GM06990 (cell line): ENCODE data around the gene HMGCL.

Source experiments
- DNase-seq: peaks from one replicate; pipeline ENCODE4 v3.0.0-alpha.2; 2011; ENCODE audit not compliant: insufficient read length; ENCODE audit errors: extremely low read depth
- H3K27me3 ChIP-seq: replicated peaks from 2 replicates; pipeline ENCODE4 v1.6.0; 2011; ENCODE audit warnings: low read length; ENCODE audit not compliant: control insufficient read depth, insufficient read depth
- H3K36me3 ChIP-seq: 2 replicates; pipeline ENCODE4 v1.5.1; 2011; ENCODE audit warnings: low read length; ENCODE audit not compliant: control insufficient read depth, insufficient read depth
- H3K4me3 ChIP-seq: replicated peaks from 2 replicates; pipeline ENCODE4 v1.5.1; 2011; ENCODE audit warnings: low read depth, mild to moderate bottlenecking, control low read depth, low read length
- CTCF ChIP-seq: IDR thresholded peaks from 2 replicates; pipeline ENCODE4 v1.5.1; 2011; ENCODE audit warnings: low read length, control low read depth, mild to moderate bottlenecking, inconsistent platforms; ENCODE audit not compliant: insufficient read depth, poor library complexity, severe bottlenecking

HMGCL gene

GRCh38 chr1:23825076-23825761, at the start of gene HMGCL:
Gene HMGCL, minus strand, starts transcription at chr1:23825429. Its CDS starts 14 bp downstream, at chr1:23825415.
- no peak for TF ChIP-seq CTCF
- Histone ChIP-seq H3K4me3 (peak within 1 kb of the TSS; percentile 96), H3K27me3 (no peaks in the 10 kb centered on the region), H3K36me3 (no peaks in the 10 kb centered on the region)
- DNase-seq = peak; percentile 91

GRCh38 chr1:23872421-23872820, 47.2 kb upstream of the HMGCL start:
- Histone ChIP-seq H3K27me3 (no peaks in the 10 kb centered on the region), H3K4me3 (no peak overlapping the region), H3K36me3 (peaks cover 15% of the 10 kb centered on the region)
- DNase-seq = no peak
- no peak for TF ChIP-seq CTCF

GRCh38 chr1:23869051-23869450, 43.8 kb upstream of the HMGCL start:
- H3K36me3 ChIP-seq = peaks cover 7% of the 10 kb centered on the region
- no peak for DNase-seq
- no peak for TF ChIP-seq CTCF
- peak overlapping the region; percentile 90 for H3K4me3 ChIP-seq
- H3K27me3 ChIP-seq = no peaks in the 10 kb centered on the region

- no peak for TF ChIP-seq CTCF
- H3K36me3 ChIP-seq = peaks cover 5% of the 10 kb centered on the region
- H3K4me3 ChIP-seq = peak overlapping the region; percentile 90
- no peak for DNase-seq
- H3K27me3 ChIP-seq = no peaks in the 10 kb centered on the region
Observed at GRCh38 chr1:23868557-23869016, 43.4 kb upstream of the HMGCL start.

GRCh38 chr1:23867895-23868556, 42.8 kb upstream of the HMGCL start, which contains the start of gene FUCA1:
Gene FUCA1, minus strand, starts transcription at chr1:23868290. Its CDS starts 4 bp downstream, at chr1:23868286.
- Histone ChIP-seq H3K27me3 (no peaks in the 10 kb centered on the region), H3K36me3 (peaks cover 5% of the 10 kb centered on the region), H3K4me3 (peak within 1 kb of the TSS; percentile 90)
- peak; percentile 90 for TF ChIP-seq CTCF
- peak; percentile 92 for DNase-seq
